Putamen (tissue), 1 donor: Measurements from ENCODE around the gene KRTAP4-2.
"Not testable (repeated sequence)": the region's sequence is repeated elsewhere in the genome, so short reads cannot be mapped to it uniquely, and the experiment has no call there.

Experiments
- DNase-seq: peaks from one replicate; pipeline ENCODE4 v3.0.0-alpha.2; 2016; ENCODE audit warnings: low spot score

The KRTAP4-2 gene

GRCh38 chr17:41160648-41161047, 17.4 kb downstream of the KRTAP4-2 start, which contains the start of gene KRTAP4-4:
Gene KRTAP4-4 (minus strand): TSS chr17:41160748. CDS start chr17:41160691, 57 bp downstream.
- no peak for DNase-seq

- DNase-seq: not testable (repeated sequence)
Observed at GRCh38 chr17:41160190-41160589, 17.8 kb downstream of the KRTAP4-2 start.

- DNase-seq: peak; percentile 11
Observed at GRCh38 chr17:41153856-41154255, 24.2 kb downstream of the KRTAP4-2 start.

- DNase-seq: no peak
Observed at GRCh38 chr17:41151525-41151924, 26.5 kb downstream of the KRTAP4-2 start.

GRCh38 chr17:41150026-41150425, 28.0 kb downstream of the KRTAP4-2 start:
- DNase-seq: no peak

- no peak for DNase-seq
Observed at GRCh38 chr17:41149652-41149985, 28.4 kb downstream of the KRTAP4-2 start, which contains the start of gene KRTAP4-5. Gene KRTAP4-5 (minus strand): TSS chr17:41149825. CDS start chr17:41149767, 58 bp downstream.

GRCh38 chr17:41148971-41149651, 28.9 kb downstream of the KRTAP4-2 start:
- DNase-seq: not testable (repeated sequence)

- no peak for DNase-seq
Observed at GRCh38 chr17:41147531-41148204, 30.4 kb downstream of the KRTAP4-2 start.

GRCh38 chr17:41145261-41145660, 32.8 kb downstream of the KRTAP4-2 start:
- no peak for DNase-seq

GRCh38 chr17:41144846-41145245, 33.2 kb downstream of the KRTAP4-2 start:
- DNase-seq: no peak

- no peak for DNase-seq
Observed at GRCh38 chr17:41141361-41141760, 36.7 kb downstream of the KRTAP4-2 start.

GRCh38 chr17:41140360-41141131, 37.5 kb downstream of the KRTAP4-2 start, which contains the start of gene KRTAP4-6:
Gene KRTAP4-6 (minus strand): TSS chr17:41140544. CDS start chr17:41140487, 57 bp downstream.
- DNase-seq: no peak

- DNase-seq: not testable (repeated sequence)
Observed at GRCh38 chr17:41139865-41140264, 38.2 kb downstream of the KRTAP4-2 start.

GRCh38 chr17:41133880-41134735, 43.9 kb downstream of the KRTAP4-2 start:
- no peak for DNase-seq

GRCh38 chr17:41131979-41132378, 46.0 kb downstream of the KRTAP4-2 start:
- no peak for DNase-seq
